IMR-90 (cell line): ENCODE data around the gene IREB2. TPM values are rescaled to one million over a fixed set of nuclear protein-coding genes. Genes with fewer than 3 reads are reported as not detected.

ENCODE experiments used
- ATAC-seq: fragments of 200-7000 bp; cut with Tn5 transposase; 2 replicates; pipeline ENCODE4 v1.9.1; 2020; ENCODE audit warnings: low read depth, mild to moderate bottlenecking, moderate library complexity
- BruUV-seq: library from RNA; stranded (reverse); fragments of 400-500 nt; replicated peaks from 2 replicates; lab custom pipeline; 2021; lab: Mats Ljungman, UMichigan
- CTCF ChIA-PET: fragments of 300-600 bp; formaldehyde crosslinking; extraction: SDS; loops from one replicate; lab custom pipeline; 2021; ENCODE audit warnings: antibody characterized with exemption; lab: Yijun Ruan, JAX
- POLR2A ChIA-PET: fragments of 300-600 bp; sonication (Branson Sonifier 250); formaldehyde crosslinking; loops from one replicate; lab custom pipeline; 2022; ENCODE audit warnings: antibody characterized with exemption; ENCODE audit not compliant: unreplicated experiment; lab: Charles Lee
- DNase-seq: peaks from one replicate; pipeline ENCODE4 v3.0.0; 2013
- H2AFZ ChIP-seq: replicated peaks from 2 replicates; pipeline ENCODE3; 2013; ENCODE audit warnings: low read length, mild to moderate bottlenecking; ENCODE audit not compliant: poor library complexity
- H2AK5ac ChIP-seq: 2 replicates; pipeline ENCODE4 v1.6.1; 2013; ENCODE audit warnings: low read depth, low read length, inconsistent platforms
- H2AK9ac ChIP-seq: replicated peaks from 2 replicates; pipeline ENCODE3; 2013; ENCODE audit warnings: mild to moderate bottlenecking, low read depth, low read length, moderate library complexity; ENCODE audit not compliant: poor library complexity
- H2BK120ac ChIP-seq: 2 replicates; pipeline ENCODE4 v1.6.1; 2013; ENCODE audit warnings: low read depth, low read length, inconsistent platforms
- H2BK15ac ChIP-seq: 3 replicates; pipeline ENCODE4 v1.6.1; 2013; ENCODE audit warnings: low read depth, low read length, inconsistent platforms
- H2BK20ac ChIP-seq: 2 replicates; pipeline ENCODE4 v1.6.1; 2013; ENCODE audit warnings: low read depth, mild to moderate bottlenecking, inconsistent platforms, low read length, moderate library complexity
- H2BK5ac ChIP-seq: 2 replicates; pipeline ENCODE4 v1.6.1; 2013; ENCODE audit warnings: mild to moderate bottlenecking, low read depth, low read length, inconsistent platforms; ENCODE audit not compliant: poor library complexity, severe bottlenecking
- H3K14ac ChIP-seq: replicated peaks from 2 replicates; pipeline ENCODE4 v1.6.1; 2013; ENCODE audit warnings: low read depth, low read length, inconsistent platforms
- H3K18ac ChIP-seq: 2 replicates; pipeline ENCODE4 v1.6.1; 2013; ENCODE audit warnings: low read depth, low read length, control low read depth
- H3K23ac ChIP-seq: 2 replicates; pipeline ENCODE4 v1.6.1; 2013; ENCODE audit warnings: low read depth, low read length, inconsistent platforms
- H3K27ac ChIP-seq: 2 replicates; pipeline ENCODE4 v1.5.1; 2013; ENCODE audit warnings: mild to moderate bottlenecking, control low read depth, low read length; ENCODE audit not compliant: insufficient read depth
- H3K27me3 ChIP-seq: 2 replicates; pipeline ENCODE4 v1.6.1; 2013; ENCODE audit warnings: low read length; ENCODE audit not compliant: control insufficient read depth, insufficient read depth
- H3K36me3 ChIP-seq: 2 replicates; pipeline ENCODE4 v1.6.1; 2013; ENCODE audit warnings: low read length, mixed read lengths; ENCODE audit not compliant: control insufficient read depth, insufficient read depth
- H3K4ac ChIP-seq: 2 replicates; pipeline ENCODE4 v1.6.1; 2013; ENCODE audit warnings: low read depth, low read length, inconsistent platforms
- H3K4me1 ChIP-seq: 2 replicates; pipeline ENCODE4 v1.6.1; 2013; ENCODE audit warnings: low read length, mixed read lengths; ENCODE audit not compliant: control insufficient read depth, insufficient read depth
- H3K4me2 ChIP-seq: 2 replicates; pipeline ENCODE4 v1.6.1; 2013; ENCODE audit warnings: low read depth, mild to moderate bottlenecking, control low read depth, low read length, moderate library complexity
- H3K4me3 ChIP-seq: 2 replicates; pipeline ENCODE4 v1.5.1; 2013; ENCODE audit warnings: low read depth, mild to moderate bottlenecking, control low read depth, low read length, moderate library complexity; ENCODE audit not compliant: insufficient read depth
- H3K56ac ChIP-seq: 2 replicates; pipeline ENCODE4 v1.6.1; 2013; ENCODE audit warnings: low read length, inconsistent platforms; ENCODE audit not compliant: insufficient read depth; ENCODE audit errors: extremely low read depth
- H3K79me1 ChIP-seq, 2 experiments: 2 replicates each; pipeline ENCODE4 v1.6.1; 2013; ENCODE audit warnings: low read length in 2 of 2, inconsistent platforms in 1 of 2, low read depth in 1 of 2
- H3K9ac ChIP-seq: 2 replicates; pipeline ENCODE4 v1.6.1; 2013; ENCODE audit warnings: low read depth, low read length, control low read depth
- H3K9me1 ChIP-seq: 2 replicates; pipeline ENCODE4 v1.6.1; 2013; ENCODE audit warnings: low read length, inconsistent platforms; ENCODE audit not compliant: insufficient read depth
- H3K9me3 ChIP-seq: 2 replicates; pipeline ENCODE4 v1.6.1; 2013; ENCODE audit warnings: low read length; ENCODE audit not compliant: control insufficient read depth, insufficient read depth
- H4K20me1 ChIP-seq: 2 replicates; pipeline ENCODE4 v1.6.1; 2013; ENCODE audit warnings: low read length, inconsistent platforms; ENCODE audit not compliant: insufficient read depth
- H4K5ac ChIP-seq: 2 replicates; pipeline ENCODE4 v1.6.1; 2013; ENCODE audit warnings: mild to moderate bottlenecking, low read depth, low read length, control low read depth
- H4K8ac ChIP-seq, 2 experiments: 2 replicates each; pipeline ENCODE4 v1.6.1; 2013; ENCODE audit warnings: low read depth in 2 of 2, low read length in 2 of 2, control low read depth in 1 of 2, inconsistent platforms in 1 of 2
- H4K91ac ChIP-seq: 2 replicates; pipeline ENCODE4 v1.6.1; 2013; ENCODE audit warnings: low read depth, low read length, inconsistent platforms; ENCODE audit not compliant: insufficient read depth
- FOS ChIP-seq: fragments of 150-350 bp; IDR thresholded peaks from 2 replicates; pipeline ENCODE4 v1.6.1; 2016; ENCODE audit warnings: low read depth, low read length
- POLR2A ChIP-seq: IDR thresholded peaks from 2 replicates; pipeline ENCODE4 v1.6.1; 2012; ENCODE audit warnings: mild to moderate bottlenecking, low read depth, low read length
- USF2 ChIP-seq: fragments of 150-350 bp; IDR thresholded peaks from 2 replicates; pipeline ENCODE4 v1.6.1; 2017; ENCODE audit warnings: mild to moderate bottlenecking, antibody characterized with exemption, low read length, low read depth
- WGBS, 2 experiments: methylation state at CpG; one replicate each; pipeline versions ENCODE4 v1.1.5 to v1.1.7; 2013; ENCODE audit warnings: missing lambda C conversion rate in 2 of 2; ENCODE audit not compliant: insufficient read length in 1 of 2; ENCODE audit errors: extremely low coverage in 2 of 2; 5-methylcytosine and 5-hydroxymethylcytosine counted together
- dilution Hi-C: fragments of 300-500 bp; cut with HindIII; formaldehyde crosslinking; loops from one replicate; pipeline ENCODE4 v1.14.3; 2018; ENCODE audit warnings: low sequenced_read_pairs; ENCODE audit not compliant: unreplicated experiment
- in situ Hi-C: fragments of 300-500 bp; cut with MboI; formaldehyde crosslinking; loops from 3 replicates; pipeline ENCODE4 v1.14.3; 2019; ENCODE audit warnings: low sequenced_read_pairs, inconsistent platforms, mixed read lengths
- intact Hi-C: fragments of 100-400 bp; cut with micrococcal nuclease; formaldehyde crosslinking; loops from 2 replicates; pipeline ENCODE4 v1.10.0; 2022
- polyA plus RNA-seq, 3 experiments: library from polyadenylated mRNA; depleted of rRNA; stranded (reverse); fragments of >200 nt; gene quantifications; 2 replicates each; pipeline ENCODE4 v1.2.3, GENCODE V29; 2012; ENCODE audit warnings: low replicate concordance in 1 of 3
- total RNA-seq: library from RNA; depleted of rRNA; stranded (reverse); fragments of >200 nt; gene quantifications from 2 replicates; pipeline ENCODE4 v1.2.3, GENCODE V29; 2012

The IREB2 gene
- total and polyA plus RNA-seq, 2 of the 4 experiments (the other 2 are of a cell fraction): 12.2 to 13.5 TPM

- no CpG with 5 or more reads among the region's 1 CpG for WGBS, 2 experiments
- Histone ChIP-seq H4K20me1 (no peaks in the 10 kb centered on the region), H3K9me1 (no peaks in the 10 kb centered on the region), H3K23ac (no peak overlapping the region), H3K27me3 (peaks cover 57% of the 10 kb centered on the region), H3K4me3 (no peak overlapping the region), H2BK5ac (no peak overlapping the region), H3K14ac (no peak overlapping the region), H4K91ac (no peak overlapping the region), H3K56ac (no peak overlapping the region), H2BK20ac (no peak overlapping the region), H3K9me3 (no peaks in the 10 kb centered on the region), H3K4me1 (no peaks in the 10 kb centered on the region), H2BK120ac (no peak overlapping the region), H2AFZ (no peak overlapping the region), H3K27ac (no peak overlapping the region), H4K5ac (no peak overlapping the region), H3K18ac (no peak overlapping the region), H3K4me2 (no peak overlapping the region), H3K36me3 (no peaks in the 10 kb centered on the region), H2AK5ac (no peak overlapping the region), H4K8ac (no peak overlapping the region), H3K79me1 (no peaks in the 10 kb centered on the region), H3K9ac (no peak overlapping the region), H3K4ac (no peak overlapping the region), H2AK9ac (no peak overlapping the region), H2BK15ac (no peak overlapping the region)
- in situ Hi-C loops (no loop called here), intact Hi-C loops (no loop called here), dilution Hi-C loops (no loop called here)
- ATAC-seq: no peak
- TF ChIP-seq FOS (no peak), POLR2A (no peak), USF2 (no peak)
- ChIA-PET POLR2A (no interaction called here), CTCF (no interaction called here)
- no TSS peak for BruUV-seq
- no peak for DNase-seq
These were observed 47.8 kb upstream of the IREB2 start for GRCh38 chr15:78390242-78390641.
